Subcutaneous adipose tissue (tissue), 4 donors: ENCODE results near the gene CUL7. TPM values are rescaled to one million over a fixed set of nuclear protein-coding genes. Genes with fewer than 3 reads are reported as not detected.

Experiments
- CTCF ChIP-seq: fragments of 450-650 bp; IDR thresholded peaks from one replicate; pipeline ENCODE4 v1.5.1; 2016; ENCODE audit warnings: low read depth, mild to moderate bottlenecking, control low read depth, antibody characterized with exemption, moderate library complexity
- total RNA-seq, 4 donors: library from RNA; depleted of rRNA; stranded (reverse); fragments of >200 nt; gene quantifications; one replicate each; pipeline ENCODE4 v1.1.0, GENCODE V29; 2016

CUL7 gene
- total RNA-seq, 4 donors from 2014 or later: 7.2 to 25.6 (median 14.5) TPM

GRCh38 chr6:43092635-43093034 lies 39.0 kb upstream of the CUL7 start:
- TF ChIP-seq CTCF: no peak

GRCh38 chr6:43091436-43091991 lies 37.9 kb upstream of the CUL7 start:
- TF ChIP-seq CTCF: no peak

DNA sequence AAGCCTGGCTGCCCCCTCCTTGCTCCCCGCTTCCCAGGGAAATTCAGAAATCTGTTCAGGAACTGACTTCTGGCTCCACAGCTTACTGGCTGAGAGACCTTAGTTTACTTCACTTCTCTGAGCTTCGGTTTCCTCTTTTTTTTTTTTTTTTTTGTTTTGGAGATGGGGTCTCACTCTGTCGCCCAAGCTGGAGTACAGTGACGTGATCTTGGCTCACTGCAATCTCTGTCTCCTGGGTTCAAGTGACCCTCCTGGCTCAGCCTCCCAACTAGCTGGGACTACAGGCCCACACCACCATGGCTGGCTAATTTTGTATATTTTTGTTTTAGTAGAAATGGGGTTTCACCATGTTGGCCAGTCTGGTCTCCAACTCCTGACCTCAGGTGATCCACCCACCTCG lies 37.4 kb upstream of the CUL7 start:
- no peak for TF ChIP-seq CTCF

GRCh38 chr6:43090559-43090956 lies 36.9 kb upstream of the CUL7 start:
- no peak for TF ChIP-seq CTCF

DNA sequence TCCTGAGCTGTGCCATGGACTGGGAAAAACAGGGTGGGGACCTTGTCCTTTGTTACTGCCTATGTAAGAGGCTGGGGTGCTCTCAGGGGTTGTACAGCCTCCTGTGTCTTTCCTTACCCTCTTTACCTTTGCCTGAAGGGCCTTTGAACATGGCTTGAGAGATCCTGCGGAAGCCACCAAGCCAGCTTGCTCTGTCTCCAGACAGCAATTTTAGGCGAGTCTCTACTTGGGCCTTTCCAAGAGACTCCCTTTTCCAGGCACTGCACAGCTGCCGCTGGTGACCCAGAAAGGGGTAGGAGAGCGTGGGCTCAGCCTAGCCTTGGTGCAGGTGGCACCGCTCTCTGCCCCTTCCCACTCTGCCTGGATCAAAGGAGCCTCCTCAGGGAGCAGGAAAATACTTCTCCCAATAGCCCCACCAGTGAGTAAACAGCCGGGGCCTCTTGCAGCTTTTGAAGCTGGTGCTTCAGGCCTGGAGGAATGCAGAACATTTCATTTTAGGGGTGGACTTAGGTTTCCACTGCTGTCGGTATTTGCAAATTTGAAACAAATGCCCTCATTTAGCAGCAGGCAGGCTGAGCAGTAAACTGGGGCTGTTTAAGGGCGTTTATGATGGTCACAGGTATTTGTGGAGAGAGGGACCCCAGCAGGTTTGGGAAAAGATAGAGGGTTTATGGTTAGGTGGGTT lies 36.4 kb upstream of the CUL7 start:
- no peak for TF ChIP-seq CTCF

DNA sequence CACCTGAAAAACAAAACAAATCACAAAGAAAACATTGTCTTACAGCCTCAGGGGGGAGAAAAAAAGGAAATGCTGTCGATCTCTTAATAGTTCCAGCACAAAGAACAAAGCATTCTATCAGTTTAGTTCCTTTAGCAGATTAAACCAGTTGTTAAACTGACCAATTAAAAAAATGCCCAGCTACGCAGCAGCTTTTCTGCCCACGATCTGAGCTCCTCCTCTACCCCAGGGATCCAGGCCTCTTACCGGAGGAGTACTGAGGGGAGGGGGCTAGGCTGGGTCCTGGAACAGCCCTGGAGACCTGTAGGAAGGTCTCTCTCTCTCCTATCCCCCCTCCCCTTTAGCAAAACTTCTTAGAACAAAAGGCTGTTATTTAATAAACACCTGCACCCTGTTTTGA lies 35.8 kb upstream of the CUL7 start:
- no peak for TF ChIP-seq CTCF

GRCh38 chr6:43088654-43089056 lies 35.0 kb upstream of the CUL7 start:
- no peak for TF ChIP-seq CTCF
